ENCODE results near the gene SLC35F3. TPM values are rescaled to one million over a fixed set of nuclear protein-coding genes. Genes with fewer than 3 reads are reported as not detected.

The SLC35F3 gene
- total RNA-seq, 4 donors from 2014 or later = 1.7 TPM; not detected in 3

DNA sequence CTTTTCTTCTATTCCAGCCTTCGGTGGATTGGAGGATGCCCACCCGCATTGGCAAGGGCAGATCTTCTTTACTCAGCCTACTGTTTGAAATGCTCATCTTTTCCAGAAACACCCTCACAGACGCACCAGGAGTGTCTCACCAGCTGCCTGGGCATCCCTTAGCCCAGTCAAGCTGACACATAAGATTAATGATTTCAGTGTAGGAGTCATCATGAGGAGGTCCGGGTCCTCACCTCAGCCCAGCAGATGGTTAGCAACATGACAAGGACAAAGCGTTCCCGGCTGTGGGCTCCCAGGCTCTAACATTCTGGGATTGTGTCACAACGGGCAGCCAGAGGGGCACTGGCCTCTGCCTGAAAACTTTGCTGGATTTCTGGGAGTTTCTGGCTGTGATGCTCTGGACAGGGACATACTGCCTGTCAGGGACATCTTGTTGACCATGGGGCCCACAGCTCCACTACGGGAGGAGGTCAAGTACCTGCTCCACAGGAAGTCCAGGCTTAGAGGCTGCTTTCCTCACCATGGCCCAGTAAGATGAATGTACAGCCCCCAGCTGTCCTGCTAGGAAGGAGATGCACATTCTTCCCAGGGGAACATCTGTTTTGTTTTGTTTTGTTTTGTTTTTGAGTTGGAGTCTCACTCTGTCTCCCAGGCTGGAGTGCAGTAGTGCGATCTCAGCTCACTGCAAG is 264.8 kb downstream of the SLC35F3 start:
- no peak overlapping the region for H3K27ac ChIP-seq
- no peak for TF ChIP-seq POLR2A (IDR thresholded peaks at IDR 0.05)
- TF ChIP-seq, protein P1, sequence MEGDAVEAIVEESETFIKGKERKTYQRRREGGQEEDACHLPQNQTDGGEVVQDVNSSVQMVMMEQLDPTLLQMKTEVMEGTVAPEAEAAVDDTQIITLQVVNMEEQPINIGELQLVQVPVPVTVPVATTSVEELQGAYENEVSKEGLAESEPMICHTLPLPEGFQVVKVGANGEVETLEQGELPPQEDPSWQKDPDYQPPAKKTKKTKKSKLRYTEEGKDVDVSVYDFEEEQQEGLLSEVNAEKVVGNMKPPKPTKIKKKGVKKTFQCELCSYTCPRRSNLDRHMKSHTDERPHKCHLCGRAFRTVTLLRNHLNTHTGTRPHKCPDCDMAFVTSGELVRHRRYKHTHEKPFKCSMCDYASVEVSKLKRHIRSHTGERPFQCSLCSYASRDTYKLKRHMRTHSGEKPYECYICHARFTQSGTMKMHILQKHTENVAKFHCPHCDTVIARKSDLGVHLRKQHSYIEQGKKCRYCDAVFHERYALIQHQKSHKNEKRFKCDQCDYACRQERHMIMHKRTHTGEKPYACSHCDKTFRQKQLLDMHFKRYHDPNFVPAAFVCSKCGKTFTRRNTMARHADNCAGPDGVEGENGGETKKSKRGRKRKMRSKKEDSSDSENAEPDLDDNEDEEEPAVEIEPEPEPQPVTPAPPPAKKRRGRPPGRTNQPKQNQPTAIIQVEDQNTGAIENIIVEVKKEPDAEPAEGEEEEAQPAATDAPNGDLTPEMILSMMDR (IDR thresholded peaks at IDR 0.05) = no peak
- no peaks in the 10 kb centered on the region for H3K4me1 ChIP-seq
- no peaks in the 10 kb centered on the region for H3K36me3 ChIP-seq
- no peaks in the 10 kb centered on the region for H3K27me3 ChIP-seq
- no peak overlapping the region for H3K4me3 ChIP-seq
- no peaks in the 10 kb centered on the region for H3K9me3 ChIP-seq
- no peak for DNase-seq

- H3K27ac ChIP-seq = no peak overlapping the region
- TF ChIP-seq, protein P1 (IDR thresholded peaks at IDR 0.05) = no peak
- TF ChIP-seq POLR2A (IDR thresholded peaks at IDR 0.05) = no peak
Measured at GRCh38 chr1:234170067-234170466, 265.6 kb downstream of the SLC35F3 start.

DNA sequence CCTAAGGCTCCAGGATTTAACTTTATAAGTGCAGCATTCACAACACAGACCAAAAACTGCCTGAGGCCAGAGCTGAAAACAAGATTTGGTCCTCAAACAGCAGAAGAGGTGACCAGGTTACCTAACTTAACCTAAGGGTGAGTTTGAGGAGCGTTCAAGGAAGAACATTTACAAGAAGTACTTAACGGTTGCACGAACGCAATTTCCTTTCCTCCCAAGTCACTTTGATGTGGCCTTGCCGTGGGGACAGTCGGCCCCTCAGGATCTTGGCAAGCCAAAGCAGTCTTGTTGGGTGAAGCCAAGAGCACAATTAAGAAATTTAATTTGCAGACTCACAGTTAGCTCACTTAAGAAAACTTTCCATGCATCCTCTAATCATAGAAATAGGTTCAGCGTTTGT is 266.1 kb downstream of the SLC35F3 start:
- Histone ChIP-seq H3K4me3 (no peak overlapping the region), H3K27me3 (no peaks in the 10 kb centered on the region), H3K36me3 (no peaks in the 10 kb centered on the region), H3K4me1 (no peaks in the 10 kb centered on the region), H3K27ac (no peak overlapping the region), H3K9me3 (no peaks in the 10 kb centered on the region)
- no peak for DNase-seq
- no peak for TF ChIP-seq POLR2A (IDR thresholded peaks at IDR 0.05)
- TF ChIP-seq, protein P1 (IDR thresholded peaks at IDR 0.05) = no peak

More at GRCh38 chr1:234170067-234170466, 265.6 kb downstream of the SLC35F3 start:
- no peaks in the 10 kb centered on the region for H3K36me3 ChIP-seq
- no peaks in the 10 kb centered on the region for H3K9me3 ChIP-seq
- H3K4me3 ChIP-seq = no peak overlapping the region
- no peaks in the 10 kb centered on the region for H3K27me3 ChIP-seq
- H3K4me1 ChIP-seq = no peaks in the 10 kb centered on the region
- no peak for DNase-seq

DNA sequence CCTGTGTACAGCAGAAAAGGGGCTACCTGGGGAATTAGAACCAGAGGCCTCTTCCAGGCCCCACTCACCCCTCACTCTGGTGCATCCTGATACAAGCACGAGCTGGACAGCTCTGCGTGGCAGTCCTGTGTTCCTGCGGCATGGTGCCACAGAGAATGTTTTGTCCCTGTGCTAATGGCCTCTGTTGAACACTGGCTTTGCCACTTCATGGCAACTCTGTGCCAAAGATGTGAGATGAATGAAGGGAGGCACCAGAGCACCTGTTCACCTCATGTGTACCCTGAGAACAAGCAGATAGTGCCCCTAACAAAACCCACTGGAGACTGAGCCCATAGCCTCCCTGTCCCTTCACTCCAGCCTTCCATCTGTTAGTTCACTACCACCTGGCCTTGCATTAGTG is 269.5 kb downstream of the SLC35F3 start:
- Histone ChIP-seq H3K36me3 (no peaks in the 10 kb centered on the region), H3K27me3 (no peaks in the 10 kb centered on the region), H3K9me3 (no peaks in the 10 kb centered on the region), H3K27ac (no peak overlapping the region), H3K4me1 (no peaks in the 10 kb centered on the region), H3K4me3 (no peak overlapping the region)
- no peak for DNase-seq
- TF ChIP-seq POLR2A (IDR thresholded peaks at IDR 0.05) = no peak
- TF ChIP-seq, protein P1 (IDR thresholded peaks at IDR 0.05) = no peak

DNA sequence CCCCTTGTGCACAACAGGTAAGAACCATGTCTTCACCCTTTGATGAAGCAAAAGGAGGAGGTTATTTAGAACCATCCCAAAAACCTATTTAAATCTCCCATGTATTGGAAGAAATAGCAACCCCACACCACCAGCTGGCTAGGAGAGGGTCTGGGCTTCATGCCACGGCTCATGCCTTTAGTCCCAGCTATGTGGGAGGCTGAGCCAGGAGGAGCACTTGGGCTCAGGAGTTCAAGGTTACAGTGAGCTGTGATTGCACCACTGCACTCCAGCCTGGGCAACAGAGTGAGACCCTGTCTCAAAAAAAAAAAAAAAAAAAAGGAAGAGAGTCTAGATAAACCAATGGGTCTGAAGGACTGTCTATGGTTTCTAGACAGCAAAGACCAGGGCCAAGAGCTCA is 270.9 kb downstream of the SLC35F3 start:
- DNase-seq = no peak
- TF ChIP-seq, protein P1 (IDR thresholded peaks at IDR 0.05) = no peak
- no peak for TF ChIP-seq POLR2A (IDR thresholded peaks at IDR 0.05)
- Histone ChIP-seq H3K4me1 (no peaks in the 10 kb centered on the region), H3K4me3 (no peak overlapping the region), H3K27me3 (no peaks in the 10 kb centered on the region), H3K27ac (no peak overlapping the region), H3K36me3 (no peaks in the 10 kb centered on the region), H3K9me3 (no peaks in the 10 kb centered on the region)

Measured in Peyer's patch (tissue), 4 donors.